ENCODE results near the gene HNRNPUL1. TPM values are rescaled to one million over a fixed set of nuclear protein-coding genes. Genes with fewer than 3 reads are reported as not detected.

Gene HNRNPUL1
- total RNA-seq, 1 donor from 2014 or later = 132 TPM

DNA sequence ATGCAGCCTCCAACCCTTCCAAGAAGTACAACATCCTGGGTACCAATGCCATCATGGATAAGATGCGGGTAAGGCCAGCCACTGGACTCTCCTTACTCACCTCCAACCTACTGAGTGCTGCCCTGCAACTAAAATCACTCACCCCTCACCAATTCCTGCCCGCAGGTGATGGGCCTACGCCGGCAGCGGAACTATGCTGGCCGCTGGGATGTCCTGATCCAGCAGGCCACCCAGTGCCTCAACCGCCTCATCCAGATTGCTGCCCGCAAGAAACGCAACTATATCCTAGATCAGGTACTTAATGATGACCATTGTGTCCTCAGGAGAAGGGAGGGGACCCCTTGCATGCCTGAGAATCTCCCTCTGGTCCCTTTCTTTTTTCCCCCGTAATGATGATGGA lies 30.2 kb downstream of the HNRNPUL1 start:
- DNase-seq (ENCODE audit: low read depth) = no peak
- TF ChIP-seq, protein P1, sequence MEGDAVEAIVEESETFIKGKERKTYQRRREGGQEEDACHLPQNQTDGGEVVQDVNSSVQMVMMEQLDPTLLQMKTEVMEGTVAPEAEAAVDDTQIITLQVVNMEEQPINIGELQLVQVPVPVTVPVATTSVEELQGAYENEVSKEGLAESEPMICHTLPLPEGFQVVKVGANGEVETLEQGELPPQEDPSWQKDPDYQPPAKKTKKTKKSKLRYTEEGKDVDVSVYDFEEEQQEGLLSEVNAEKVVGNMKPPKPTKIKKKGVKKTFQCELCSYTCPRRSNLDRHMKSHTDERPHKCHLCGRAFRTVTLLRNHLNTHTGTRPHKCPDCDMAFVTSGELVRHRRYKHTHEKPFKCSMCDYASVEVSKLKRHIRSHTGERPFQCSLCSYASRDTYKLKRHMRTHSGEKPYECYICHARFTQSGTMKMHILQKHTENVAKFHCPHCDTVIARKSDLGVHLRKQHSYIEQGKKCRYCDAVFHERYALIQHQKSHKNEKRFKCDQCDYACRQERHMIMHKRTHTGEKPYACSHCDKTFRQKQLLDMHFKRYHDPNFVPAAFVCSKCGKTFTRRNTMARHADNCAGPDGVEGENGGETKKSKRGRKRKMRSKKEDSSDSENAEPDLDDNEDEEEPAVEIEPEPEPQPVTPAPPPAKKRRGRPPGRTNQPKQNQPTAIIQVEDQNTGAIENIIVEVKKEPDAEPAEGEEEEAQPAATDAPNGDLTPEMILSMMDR (IDR thresholded peaks at IDR 0.05; ENCODE audit: insufficient read depth, low read length, poor library complexity, severe bottlenecking) = no peak
- Histone ChIP-seq H3K36me3 (ENCODE audit: control insufficient read depth, insufficient read depth, low read length) (peaks cover 18% of the 10 kb centered on the region), H3K4me3 (ENCODE audit: low read depth, low read length) (no peak overlapping the region), H3K27me3 (ENCODE audit: control insufficient read depth, insufficient read depth, low read length) (no peaks in the 10 kb centered on the region)

DNA sequence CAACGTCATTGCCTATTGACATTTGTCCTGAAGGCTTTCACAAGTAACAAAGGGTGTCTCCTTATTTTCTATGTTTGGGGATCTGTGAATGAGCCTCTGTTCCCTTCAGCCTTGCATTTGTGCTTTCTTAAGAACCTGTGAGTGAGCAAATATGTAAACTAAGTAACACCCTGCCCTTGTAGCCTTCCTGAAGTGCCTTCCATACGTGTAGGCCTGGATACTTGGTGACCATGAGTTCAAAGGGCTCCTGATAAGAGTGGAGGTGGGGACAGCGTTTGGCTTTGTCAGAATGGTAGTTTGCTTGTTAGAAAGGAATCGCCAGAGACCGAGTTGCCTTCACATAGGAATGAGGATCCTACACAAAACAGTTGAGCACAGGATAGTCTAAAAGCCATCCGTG lies 31.3 kb downstream of the HNRNPUL1 start:
- DNase-seq (ENCODE audit: low read depth) = no peak
- TF ChIP-seq, protein P1 (IDR thresholded peaks at IDR 0.05; ENCODE audit: insufficient read depth, low read length, poor library complexity, severe bottlenecking) = no peak
- H3K27me3 ChIP-seq (ENCODE audit: control insufficient read depth, insufficient read depth, low read length) = no peaks in the 10 kb centered on the region
- no peak overlapping the region for H3K4me3 ChIP-seq (ENCODE audit: low read depth, low read length)
- peaks cover 18% of the 10 kb centered on the region for H3K36me3 ChIP-seq (ENCODE audit: control insufficient read depth, insufficient read depth, low read length)

DNA sequence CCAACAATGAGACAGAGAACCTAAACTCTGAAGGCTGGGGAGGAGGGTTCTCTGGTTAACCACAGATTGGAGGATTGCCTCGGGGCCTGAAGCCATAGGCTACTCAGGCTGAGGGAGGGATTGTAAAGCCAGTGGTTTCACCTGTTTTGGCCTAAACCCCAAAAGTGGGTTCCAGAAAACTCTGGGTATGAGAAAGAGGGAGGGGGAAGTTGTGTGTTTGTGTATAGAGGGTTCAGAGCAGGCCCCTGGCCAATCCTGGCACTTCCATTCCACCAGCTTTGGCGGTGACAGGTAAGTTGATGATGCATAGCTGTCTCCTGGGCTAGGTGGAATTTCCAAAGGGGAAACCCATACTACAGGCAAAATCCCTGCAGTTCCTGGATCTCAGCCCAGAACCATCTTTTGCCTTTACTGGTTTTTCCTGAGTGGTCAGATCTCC lies 32.3 kb downstream of the HNRNPUL1 start:
- H3K4me3 ChIP-seq (ENCODE audit: low read depth, low read length) = no peak overlapping the region
- DNase-seq (ENCODE audit: low read depth) = no peak
- no peaks in the 10 kb centered on the region for H3K27me3 ChIP-seq (ENCODE audit: control insufficient read depth, insufficient read depth, low read length)
- peaks cover 18% of the 10 kb centered on the region for H3K36me3 ChIP-seq (ENCODE audit: control insufficient read depth, insufficient read depth, low read length)
- TF ChIP-seq, protein P1 (IDR thresholded peaks at IDR 0.05; ENCODE audit: insufficient read depth, low read length, poor library complexity, severe bottlenecking) = no peak

DNA sequence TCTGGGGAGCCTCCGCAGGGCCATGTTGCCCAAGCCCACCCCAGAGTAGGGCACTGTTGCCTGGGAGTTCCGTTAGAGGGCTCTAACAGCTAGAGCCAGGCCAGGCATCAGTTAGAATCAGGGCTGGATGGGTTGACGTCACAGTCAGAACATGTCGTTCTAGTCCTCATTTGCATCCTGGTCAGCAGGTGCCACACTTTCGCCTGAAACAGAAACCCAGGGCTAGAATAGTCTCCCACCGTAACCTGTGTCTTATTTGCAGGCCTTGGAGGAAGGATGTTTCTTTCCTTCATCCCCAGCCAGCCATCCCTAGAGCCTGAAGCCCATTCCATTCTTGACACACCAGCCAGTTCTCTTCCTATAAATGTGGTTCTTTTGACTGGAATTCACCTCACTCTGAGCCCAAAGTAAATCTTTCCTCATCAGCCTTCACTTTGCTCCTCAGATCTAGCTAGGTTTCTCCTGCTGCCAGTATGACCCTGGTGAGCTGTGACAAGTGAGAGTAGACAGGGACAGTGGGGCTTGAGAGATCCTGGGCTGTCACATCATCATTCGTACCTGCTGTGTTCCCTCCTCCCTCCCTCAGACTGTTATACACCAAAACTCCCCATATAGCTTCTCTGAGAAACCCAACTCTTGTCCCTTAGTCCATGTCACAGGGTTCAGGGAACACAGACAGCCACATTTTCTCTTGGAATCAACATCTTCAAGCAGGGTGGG lies 33.6 kb downstream of the HNRNPUL1 start:
- TF ChIP-seq, protein P1 (IDR thresholded peaks at IDR 0.05; ENCODE audit: insufficient read depth, low read length, poor library complexity, severe bottlenecking) = no peak
- DNase-seq (ENCODE audit: low read depth) = no peak
- Histone ChIP-seq H3K4me3 (ENCODE audit: low read depth, low read length) (no peak overlapping the region), H3K36me3 (ENCODE audit: control insufficient read depth, insufficient read depth, low read length) (peaks cover 13% of the 10 kb centered on the region), H3K27me3 (ENCODE audit: control insufficient read depth, insufficient read depth, low read length) (no peaks in the 10 kb centered on the region)

DNA sequence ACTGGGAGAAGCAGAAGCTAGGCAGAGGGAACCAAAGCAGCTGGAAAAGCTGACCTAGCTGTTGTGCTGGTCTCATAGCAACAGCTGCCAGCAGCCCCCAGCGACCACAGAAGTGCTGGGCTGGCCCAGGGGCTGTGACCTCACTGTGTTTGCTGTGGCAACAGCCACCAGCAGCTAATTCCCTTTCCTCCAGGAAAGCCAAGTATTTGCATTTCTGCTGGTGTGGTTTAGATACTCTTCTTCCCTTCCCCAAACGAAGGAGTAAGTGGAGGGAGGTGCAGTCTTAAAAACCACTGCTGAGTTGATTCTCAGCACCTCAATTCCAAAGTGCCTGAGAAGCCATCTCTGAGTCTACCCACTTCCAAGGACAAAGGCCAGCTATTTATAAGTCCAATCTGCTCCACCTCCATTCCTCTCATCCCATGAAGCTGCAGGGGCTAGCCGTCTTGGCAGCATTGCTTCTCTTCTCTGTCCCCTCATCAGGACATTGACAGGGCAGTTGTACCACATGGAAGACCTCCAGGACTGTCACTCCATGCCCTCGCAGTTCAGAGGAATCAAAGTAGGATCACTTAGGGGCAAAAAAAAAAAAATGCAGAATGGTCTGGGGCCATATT lies 34.3 kb downstream of the HNRNPUL1 start:
- peaks cover 12% of the 10 kb centered on the region for H3K36me3 ChIP-seq (ENCODE audit: control insufficient read depth, insufficient read depth, low read length)
- TF ChIP-seq, protein P1 (IDR thresholded peaks at IDR 0.05; ENCODE audit: insufficient read depth, low read length, poor library complexity, severe bottlenecking) = no peak
- DNase-seq (ENCODE audit: low read depth) = no peak
- no peaks in the 10 kb centered on the region for H3K27me3 ChIP-seq (ENCODE audit: control insufficient read depth, insufficient read depth, low read length)
- H3K4me3 ChIP-seq (ENCODE audit: low read depth, low read length) = no peak overlapping the region

Data from kidney epithelial cell (primary cell).